GM06990 (cell line): Measurements from ENCODE around the gene NTF4.
A peak's percentile ranks its signal among the peaks of the same experiment; 100 is the strongest.
"Not testable (repeated sequence)": the region's sequence is repeated elsewhere in the genome, so short reads cannot be mapped to it uniquely, and the experiment has no call there.

Source experiments
- DNase-seq: peaks from one replicate; pipeline ENCODE4 v3.0.0-alpha.2; 2011; ENCODE audit not compliant: insufficient read length; ENCODE audit errors: extremely low read depth
- H3K27me3 ChIP-seq: replicated peaks from 2 replicates; pipeline ENCODE4 v1.6.0; 2011; ENCODE audit warnings: low read length; ENCODE audit not compliant: control insufficient read depth, insufficient read depth
- H3K36me3 ChIP-seq: 2 replicates; pipeline ENCODE4 v1.5.1; 2011; ENCODE audit warnings: low read length; ENCODE audit not compliant: control insufficient read depth, insufficient read depth
- H3K4me3 ChIP-seq: replicated peaks from 2 replicates; pipeline ENCODE4 v1.5.1; 2011; ENCODE audit warnings: low read depth, mild to moderate bottlenecking, control low read depth, low read length
- CTCF ChIP-seq: IDR thresholded peaks from 2 replicates; pipeline ENCODE4 v1.5.1; 2011; ENCODE audit warnings: low read length, control low read depth, mild to moderate bottlenecking, inconsistent platforms; ENCODE audit not compliant: insufficient read depth, poor library complexity, severe bottlenecking

NTF4 gene

GRCh38 chr19:49057636-49058234, 6.9 kb downstream of the NTF4 start, which contains the start of gene CGB7:
Gene CGB7, minus strand, starts transcription at chr19:49057749. Its CDS starts 2,374 bp downstream, at chr19:49055375.
- Histone ChIP-seq H3K36me3 (no peaks in the 10 kb centered on the region), H3K27me3 (peaks cover 4% of the 10 kb centered on the region; the same call in 1 of the 2 replicates), H3K4me3 (no peak within 1 kb of the TSS; the same call in 1 of the 2 replicates)
- no peak for DNase-seq
- TF ChIP-seq CTCF = no peak

- H3K4me3 ChIP-seq, DNase-seq, H3K36me3 ChIP-seq, H3K27me3 ChIP-seq: not testable (repeated sequence)
Measured at GRCh38 chr19:49056902-49057596, 7.6 kb downstream of the NTF4 start.

- H3K36me3 ChIP-seq = no peaks in the 10 kb centered on the region
- peak overlapping the region; percentile 47 for H3K4me3 ChIP-seq
- H3K27me3 ChIP-seq = peaks cover 4% of the 10 kb centered on the region; the same call in 1 of the 2 replicates
- DNase-seq = peak; percentile 62
- TF ChIP-seq CTCF = peak; percentile 18
Measured at GRCh38 chr19:49056101-49056901, 8.3 kb downstream of the NTF4 start.

- not testable (repeated sequence) for DNase-seq, H3K36me3 ChIP-seq, H3K4me3 ChIP-seq, H3K27me3 ChIP-seq
Measured at GRCh38 chr19:49050376-49051033, 14.1 kb downstream of the NTF4 start.

GRCh38 chr19:49049834-49050233, 14.8 kb downstream of the NTF4 start:
- not testable (repeated sequence) for H3K27me3 ChIP-seq, H3K4me3 ChIP-seq, DNase-seq, H3K36me3 ChIP-seq

DNA sequence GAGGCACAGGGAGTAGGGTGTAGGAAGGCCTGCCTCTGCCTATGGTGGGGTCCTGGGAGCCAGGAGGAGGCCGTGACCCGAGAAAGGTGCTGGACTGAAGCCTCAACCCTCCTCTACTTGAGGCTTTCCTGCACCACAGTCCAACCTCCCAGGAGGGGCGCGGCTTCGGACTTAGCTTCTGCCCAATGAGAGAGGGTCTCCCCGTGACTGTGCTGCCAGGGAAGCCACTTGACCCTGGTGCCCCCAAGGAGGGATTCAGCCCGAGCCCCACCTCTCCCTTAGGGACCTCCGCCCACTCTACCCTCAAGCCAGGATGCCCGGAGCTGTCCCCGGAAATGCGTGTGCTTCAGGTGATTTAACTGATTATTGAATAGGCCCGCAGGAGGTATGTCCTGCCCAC, 15.6 kb downstream of the NTF4 start, which contains the start of gene CGB8:
Gene CGB8 (minus strand): TSS at position 101 of the 400 bp plus-strand sequence. CDS start 372 bp downstream, outside the sequence.
- H3K4me3 ChIP-seq, H3K27me3 ChIP-seq, DNase-seq, H3K36me3 ChIP-seq: not testable (repeated sequence)

- not testable (repeated sequence) for H3K36me3 ChIP-seq, H3K27me3 ChIP-seq, DNase-seq
Measured at GRCh38 chr19:49043548-49043947, 21.1 kb downstream of the NTF4 start, which contains the start of gene CGB5. Gene CGB5, plus strand, starts transcription at chr19:49043848. Its CDS starts 362 bp downstream, at chr19:49044210.

DNA sequence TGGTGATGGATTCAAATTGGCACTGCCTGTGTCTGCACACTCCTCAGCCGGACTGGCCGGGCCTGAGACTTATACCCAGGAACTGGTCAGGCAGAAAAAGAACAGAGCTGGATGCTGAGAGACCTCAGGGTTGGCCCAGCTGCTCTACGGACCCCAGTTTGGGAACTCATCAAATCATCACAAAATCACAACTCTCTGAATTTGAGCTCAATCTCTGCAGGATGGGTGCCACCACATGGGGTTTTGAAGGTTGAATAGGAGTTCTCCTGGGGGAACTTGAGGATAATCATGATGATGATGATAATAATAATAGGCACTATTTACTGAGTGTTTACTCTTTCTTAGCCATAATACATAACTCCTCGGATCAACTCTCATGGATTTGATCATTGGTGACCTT, 22.0 kb downstream of the NTF4 start:
- H3K27me3 ChIP-seq, H3K36me3 ChIP-seq, DNase-seq, H3K4me3 ChIP-seq: not testable (repeated sequence)

More at GRCh38 chr19:49043548-49043947, 21.1 kb downstream of the NTF4 start, which contains the start of gene CGB5:
- not testable (repeated sequence) for H3K4me3 ChIP-seq
